Dermis blood vessel endothelial cell (primary cell): ENCODE results near the gene REPS2. TPM values are rescaled to one million over a fixed set of nuclear protein-coding genes. Genes with fewer than 3 reads are reported as not detected.

Experiments
- DNase-seq: peaks from one replicate; pipeline ENCODE4 v3.0.0; 2010
- total RNA-seq: library from RNA; depleted of rRNA; stranded (reverse); fragments of >200 nt; gene quantifications from 2 replicates; pipeline ENCODE4 v1.2.3, GENCODE V29; 2014

The REPS2 gene
- total RNA-seq, 1 donor from 2014 or later = 6.5 TPM

DNA sequence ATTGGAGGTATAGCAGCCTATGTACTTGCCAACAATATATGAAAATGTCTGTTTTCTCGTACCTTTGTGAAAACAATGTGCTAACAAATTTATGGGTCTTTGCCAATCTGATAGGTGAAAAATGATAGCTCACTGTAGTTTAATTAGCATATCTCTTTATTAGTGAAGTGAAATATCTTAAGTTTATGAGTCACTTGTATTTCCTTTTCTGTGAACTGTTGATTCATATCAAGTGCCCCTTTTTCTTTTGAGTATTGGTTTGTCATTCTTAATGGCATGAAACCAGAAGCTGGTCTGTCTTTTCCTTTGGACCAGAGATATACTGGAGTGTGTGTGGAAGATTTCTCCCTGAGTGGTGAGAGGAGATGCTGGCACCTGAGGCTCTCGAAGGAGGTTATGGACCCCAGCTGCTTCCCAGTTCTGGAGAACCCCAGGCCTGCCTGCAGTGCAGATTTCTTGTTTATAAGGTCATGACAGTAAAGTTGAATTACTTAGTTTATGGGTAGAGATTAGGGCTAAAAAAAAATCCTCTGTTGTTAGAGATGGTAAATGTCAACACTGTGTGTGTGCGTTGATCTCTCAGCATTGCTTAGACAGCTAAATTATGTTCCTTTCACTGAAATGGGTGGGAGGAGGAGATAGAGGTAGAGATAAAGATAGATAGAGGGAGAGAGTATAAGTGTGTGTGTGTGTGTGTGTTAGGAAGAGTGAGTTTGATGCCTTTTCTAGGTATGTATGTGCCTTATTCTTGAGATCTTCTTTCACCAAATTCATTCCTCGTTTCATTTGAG, 89.9 kb downstream of the REPS2 start:
- DNase-seq = peak; percentile 33

DNA sequence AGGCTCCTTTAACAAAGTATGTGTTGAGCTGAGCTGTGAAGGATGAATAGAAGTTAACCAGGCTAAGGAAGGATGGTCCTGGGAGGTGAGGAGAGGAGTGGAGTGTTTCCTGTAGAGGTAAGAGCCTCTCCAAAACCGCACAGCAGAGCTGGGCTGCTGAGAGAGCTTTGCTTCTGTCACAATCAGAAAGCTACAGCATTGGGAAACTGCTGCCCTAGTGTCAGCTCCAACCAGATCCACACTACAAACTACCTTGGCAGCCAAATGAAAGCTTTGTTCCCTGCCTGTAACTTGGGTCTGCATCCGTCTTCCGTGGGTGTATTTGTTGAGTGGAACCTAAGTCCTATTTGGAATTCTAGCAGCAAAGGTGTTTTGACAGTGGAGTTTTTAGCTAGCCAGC, 91.8 kb downstream of the REPS2 start:
- DNase-seq = no peak

DNA sequence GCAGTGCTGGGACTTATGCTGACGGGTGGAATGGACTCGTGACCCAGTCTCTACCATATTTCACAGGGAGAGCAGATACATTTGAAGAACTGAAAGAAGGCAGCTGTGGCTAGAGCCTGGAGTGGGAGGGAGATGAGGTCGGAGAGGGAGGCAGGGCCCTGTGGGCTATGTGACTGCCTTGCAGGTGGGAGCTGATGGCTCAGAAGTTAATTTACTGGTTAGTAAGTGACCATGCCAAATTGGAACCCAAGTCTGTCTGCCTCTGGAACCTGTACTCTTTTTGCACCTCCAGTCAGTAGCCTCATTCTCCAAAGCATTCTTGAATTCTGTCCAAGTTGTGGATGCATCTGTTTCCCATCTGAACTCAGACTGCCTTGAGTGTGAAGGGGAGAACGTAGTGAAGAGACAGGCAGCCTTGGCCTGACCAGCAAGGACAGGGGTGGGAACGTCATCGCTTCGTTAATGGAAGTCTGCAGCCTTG, 92.3 kb downstream of the REPS2 start:
- peak; percentile 76 for DNase-seq

DNA sequence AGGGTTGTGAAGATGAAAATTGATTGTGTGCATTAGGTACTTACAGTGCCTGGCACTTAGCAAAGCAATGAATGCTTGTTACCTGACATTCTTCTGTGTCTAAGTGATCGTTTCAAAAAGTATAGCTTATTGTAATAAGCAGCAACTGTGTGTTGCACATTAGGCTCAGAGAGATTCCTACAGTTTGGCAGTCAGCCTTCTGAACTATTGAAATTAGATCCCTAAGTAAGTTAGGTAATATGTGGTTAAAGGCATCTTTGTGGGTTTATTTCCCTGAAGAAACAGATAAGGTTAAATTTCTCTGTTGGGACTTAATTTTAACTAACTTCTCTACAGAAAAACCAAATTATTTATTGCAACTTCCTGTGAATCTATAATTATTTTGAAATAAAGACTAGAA, 93.4 kb downstream of the REPS2 start:
- DNase-seq = no peak

DNA sequence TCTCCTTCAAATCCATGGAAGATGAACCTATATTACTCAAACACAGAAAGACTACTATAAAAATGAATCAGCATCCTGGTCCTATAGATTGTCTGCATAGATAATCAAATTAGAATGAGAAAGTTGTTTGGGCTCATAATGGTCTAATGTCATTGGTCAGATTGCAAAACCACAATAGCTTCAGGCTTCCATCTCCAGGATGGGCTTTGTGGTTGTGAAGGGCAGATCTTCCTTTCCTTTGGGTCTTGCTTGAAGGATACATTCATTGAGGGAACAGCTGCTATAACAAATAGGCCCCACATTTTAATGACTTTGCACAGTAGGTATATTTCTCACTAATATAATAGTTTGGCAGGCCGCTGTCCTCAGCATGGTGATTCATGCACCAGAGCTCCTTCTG, 94.3 kb downstream of the REPS2 start:
- no peak for DNase-seq

DNA sequence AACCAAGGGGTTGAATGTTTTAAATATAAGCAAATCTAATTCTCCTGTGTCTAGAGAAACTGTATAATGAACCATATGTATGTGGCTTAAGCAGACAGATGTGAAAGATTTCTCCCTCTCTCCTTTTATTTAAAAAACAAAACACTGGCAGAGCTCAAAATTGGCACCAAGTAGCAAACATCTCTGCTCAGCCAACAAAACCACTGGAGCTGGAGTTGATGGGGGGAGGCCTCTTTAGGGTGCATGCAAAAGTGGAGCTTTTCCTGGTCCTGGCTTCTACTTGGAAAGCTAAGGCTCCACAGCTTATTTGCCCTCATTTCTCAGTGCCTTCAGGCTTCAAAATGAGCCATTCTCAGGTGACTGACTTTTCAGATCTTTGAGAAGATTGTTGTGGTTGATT, 95.6 kb downstream of the REPS2 start:
- DNase-seq = no peak

DNA sequence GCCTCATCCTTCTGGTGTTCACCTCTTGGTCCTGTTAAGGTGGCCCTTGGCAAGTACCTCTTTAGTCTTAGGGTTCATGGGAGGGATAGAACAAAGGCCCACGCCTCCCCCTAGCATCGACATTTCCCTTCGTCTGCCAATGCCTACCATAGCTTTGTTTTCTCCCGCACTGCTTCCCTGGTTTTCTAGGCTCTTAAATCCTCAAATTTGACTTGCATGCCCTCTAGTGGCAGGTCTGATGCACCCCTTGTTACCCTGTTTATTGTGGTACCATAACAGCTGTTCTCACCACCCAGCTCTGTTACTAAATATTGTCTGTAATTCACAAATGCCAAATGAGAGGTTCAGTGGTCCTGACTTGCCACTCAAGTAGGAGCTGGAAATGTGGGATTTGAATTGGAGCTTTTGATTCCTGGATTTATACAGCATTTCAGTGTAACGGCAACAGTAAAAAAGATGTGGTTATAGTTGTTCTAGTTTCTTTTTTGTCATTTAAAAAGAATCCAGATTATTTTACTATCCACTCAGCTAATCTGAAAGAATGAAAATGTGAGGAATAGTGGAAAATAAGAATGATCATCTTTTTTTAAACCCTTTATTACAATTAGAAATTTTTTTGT, 100.1 kb downstream of the REPS2 start:
- peak; percentile 84 for DNase-seq

DNA sequence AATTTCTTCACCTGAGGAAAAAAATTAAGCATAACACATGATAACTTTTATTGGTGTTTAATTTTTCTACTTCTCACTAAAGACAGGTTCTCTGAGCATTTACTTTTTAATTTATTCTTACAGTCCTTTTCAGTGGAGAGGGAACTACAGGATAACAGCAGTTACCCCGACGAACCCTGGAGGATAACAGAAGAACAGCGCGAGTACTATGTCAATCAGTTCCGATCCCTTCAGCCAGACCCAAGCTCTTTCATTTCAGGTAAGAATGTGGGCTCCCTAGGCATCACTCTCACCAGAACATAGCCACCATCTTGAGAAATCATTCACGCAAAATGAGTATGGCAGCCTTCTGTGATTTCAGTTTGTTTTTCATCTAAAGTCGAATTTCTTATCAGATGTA, 100.8 kb downstream of the REPS2 start:
- DNase-seq = no peak

DNA sequence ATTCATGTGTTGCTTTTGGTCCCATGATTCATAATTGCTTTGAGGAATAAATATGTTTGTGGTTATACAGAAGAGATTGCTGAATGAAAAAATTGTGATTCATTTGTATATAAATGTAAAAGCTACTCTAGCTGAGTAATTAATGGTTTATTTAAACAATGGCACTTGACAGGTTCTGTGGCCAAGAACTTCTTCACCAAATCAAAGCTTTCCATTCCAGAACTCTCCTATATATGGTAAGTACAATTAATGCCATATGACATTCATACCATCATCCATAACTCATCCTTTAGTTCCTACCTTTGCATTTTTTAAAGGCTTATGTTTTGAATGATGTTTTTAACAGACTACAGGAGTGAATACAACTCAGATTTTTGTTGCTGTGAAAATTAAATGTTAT, 105.8 kb downstream of the REPS2 start:
- DNase-seq = no peak

DNA sequence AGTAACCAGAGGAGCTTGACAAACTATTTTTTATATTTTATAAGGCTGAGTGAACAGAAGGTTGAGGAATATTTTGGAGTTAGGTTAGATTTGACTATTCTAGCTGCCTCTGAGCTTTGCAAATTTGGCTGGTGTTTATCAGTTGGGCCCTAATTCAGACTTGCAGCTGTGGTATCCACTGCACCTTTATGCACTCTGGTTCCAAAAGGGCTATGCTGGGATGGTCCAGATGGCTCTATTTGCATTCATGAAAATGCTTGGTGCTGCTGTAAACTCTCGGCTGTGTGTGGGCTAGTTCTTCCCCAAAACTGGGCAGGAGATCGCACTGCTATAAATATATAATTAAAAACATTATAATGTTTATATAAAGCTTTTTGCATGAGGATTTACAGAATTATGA, 106.3 kb downstream of the REPS2 start:
- DNase-seq = no peak

DNA sequence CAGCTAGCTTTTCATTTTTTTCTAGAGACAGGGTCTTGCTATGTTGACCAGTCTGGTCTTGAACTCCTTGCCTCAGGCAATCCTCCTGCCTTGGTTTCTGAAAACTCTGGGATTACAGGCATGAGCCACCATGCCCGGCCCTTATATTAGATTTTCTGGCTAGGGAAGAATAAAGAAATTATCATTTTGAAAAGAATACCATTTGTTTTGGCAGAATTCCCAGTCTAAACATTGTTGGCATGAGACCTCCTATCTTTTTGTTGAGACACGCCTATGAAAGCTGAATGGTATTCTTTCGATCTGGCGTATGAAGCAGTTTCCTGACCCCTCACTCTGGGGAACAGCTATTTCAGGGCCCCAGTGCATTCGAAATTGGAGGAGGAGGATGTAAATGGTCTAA, 107.0 kb downstream of the REPS2 start:
- peak; percentile 30 for DNase-seq

DNA sequence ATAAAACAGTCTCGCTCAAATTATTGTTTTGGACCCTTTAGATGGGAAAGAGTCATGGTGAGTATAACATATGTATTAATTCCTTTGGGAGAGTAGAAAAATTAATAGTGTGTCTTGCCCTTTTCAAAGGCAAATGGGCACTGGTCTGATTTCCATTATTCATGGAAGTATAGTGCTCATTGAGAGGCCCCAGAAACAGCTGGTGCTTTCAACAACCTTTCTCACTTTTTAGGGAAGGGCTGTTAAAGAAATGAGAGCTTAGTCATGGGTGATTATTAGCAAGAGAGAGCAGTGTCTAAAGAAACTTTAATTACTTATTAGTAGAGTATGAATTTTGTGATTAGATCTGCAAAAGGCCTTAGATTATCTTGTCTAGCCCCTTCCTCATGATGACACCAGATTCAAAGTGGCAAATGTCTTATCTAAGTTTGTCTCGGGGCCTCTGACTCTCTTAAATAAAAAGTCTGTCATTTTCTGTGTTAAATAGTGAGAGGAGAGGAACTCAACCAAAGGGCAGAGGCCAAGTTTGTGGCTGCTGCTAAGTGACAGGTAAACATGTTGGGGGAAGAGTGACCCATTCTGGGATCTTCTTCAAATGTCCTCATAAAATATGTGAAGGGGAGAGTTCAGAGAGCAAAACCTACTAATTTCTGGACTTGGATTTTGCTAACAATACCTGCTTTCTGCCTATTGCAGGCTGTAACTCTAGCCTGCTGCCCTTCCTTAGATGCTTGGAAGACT, 110.6 kb downstream of the REPS2 start:
- DNase-seq = no peak

DNA sequence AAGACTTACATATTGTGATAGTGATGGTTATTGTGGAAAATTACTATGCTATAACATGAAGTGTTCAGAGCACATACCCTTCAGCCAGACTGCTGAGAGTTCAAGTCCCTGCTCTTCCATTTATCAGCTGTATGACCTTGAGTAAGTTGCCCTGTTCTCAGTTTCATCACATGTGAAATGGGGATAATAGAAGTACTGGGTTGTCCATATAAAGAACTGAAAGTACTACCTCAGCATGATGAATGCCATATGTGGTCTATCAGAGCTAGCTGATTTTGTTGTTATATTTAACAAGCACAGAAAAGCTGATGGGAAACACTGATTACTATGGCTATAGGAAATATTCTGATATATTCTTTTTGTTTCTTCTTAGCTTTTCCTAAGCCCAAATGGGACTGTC, 115.6 kb downstream of the REPS2 start:
- no peak for DNase-seq

DNA sequence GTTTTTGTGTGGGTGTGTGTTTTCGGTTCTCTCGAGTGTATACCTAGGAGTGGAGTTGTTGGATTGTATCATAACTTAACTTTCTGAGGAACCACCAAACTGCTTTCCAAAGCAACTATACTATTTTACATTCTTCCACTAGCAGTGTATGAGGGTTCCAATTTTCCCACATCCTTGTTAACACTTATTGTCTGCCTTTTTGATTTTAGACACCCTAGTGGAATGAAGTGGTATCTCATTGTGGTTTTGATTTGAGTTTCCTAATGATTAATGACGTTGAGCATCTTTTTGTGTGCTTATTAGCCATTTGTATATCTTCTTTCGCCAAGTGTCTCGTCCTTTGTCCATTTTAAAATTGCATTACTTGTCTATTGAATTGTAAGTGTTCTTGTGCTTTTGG, 118.6 kb downstream of the REPS2 start:
- DNase-seq = no peak

DNA sequence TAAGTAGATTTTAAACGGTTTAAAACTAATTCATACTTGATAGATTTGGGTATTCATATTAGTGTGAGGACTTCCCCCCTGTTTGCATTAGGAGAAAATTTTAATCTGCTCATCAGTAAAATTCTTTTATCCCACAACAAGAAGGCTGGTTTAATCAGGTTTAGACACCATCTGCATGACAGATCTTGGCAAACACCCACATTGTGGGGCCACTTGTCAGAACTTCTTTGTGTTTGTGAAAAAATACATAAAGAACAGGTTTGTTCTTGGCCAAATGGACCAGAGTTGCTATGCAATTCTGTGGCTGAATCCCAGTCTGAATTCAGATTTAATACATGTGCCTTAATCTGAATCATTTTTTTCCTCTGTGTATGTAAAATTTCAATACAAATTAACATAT, 121.1 kb downstream of the REPS2 start:
- no peak for DNase-seq

DNA sequence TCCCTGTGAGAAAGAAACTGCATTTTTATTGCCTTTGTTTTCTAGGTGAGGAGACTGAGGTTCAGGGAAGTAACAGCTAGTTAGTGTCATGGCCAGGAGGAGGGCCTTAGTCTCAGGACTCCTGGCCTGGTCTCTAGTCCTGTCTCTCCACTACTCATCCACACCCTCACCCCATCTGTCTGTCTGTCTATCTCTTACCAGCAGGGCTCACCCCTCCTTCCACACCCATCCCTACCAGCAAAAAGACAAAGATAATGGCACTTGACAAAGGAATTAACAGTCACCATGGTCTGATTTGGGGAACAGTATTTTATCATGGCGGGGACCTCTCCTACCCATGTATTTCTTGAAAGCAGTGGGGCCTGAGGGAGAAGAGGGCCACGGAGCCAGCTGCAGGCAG, 125.8 kb downstream of the REPS2 start:
- no peak for DNase-seq

DNA sequence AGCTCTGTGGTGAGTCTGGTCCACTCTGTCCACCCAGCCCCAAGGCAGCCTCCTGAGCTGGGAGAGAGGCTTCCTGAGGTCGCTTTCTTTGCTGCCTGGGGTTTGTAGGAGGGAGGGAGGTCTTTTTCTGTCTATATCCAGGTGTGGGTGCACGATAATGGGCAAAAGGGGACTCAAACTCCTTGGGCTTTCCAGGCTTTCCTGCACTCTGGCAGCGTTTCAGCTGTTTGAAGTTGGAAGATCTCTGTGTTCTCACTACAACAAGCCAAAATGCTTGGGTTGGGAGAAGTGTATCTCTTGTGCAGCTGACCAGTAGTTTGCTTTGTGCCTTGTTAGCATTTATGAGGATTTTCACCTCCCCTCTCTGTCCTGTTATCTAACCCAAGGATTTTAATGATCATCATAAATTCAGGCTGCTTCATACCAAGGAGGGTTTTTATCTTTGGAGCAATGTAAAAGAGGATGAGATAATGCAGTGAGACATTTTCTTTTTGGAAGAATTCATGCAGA, 126.3 kb downstream of the REPS2 start:
- no peak for DNase-seq

DNA sequence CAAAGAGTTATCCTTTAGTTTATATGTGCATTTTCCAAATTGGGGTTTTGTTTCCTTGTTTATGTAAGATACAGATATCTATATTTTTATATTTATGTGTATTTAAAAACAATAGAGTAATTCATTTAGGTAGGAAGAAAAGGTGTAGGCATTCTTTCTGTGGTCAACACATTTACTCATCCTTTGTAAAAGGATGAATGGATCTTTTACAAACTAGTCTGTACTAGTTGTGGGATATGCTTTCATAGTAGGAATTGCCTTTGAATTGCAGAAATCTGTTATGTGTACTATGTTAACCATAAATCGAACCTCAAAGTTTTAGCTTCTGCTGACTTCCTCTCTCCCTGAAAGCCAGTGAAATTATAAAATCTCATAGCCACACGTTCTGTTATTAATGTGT, 128.5 kb downstream of the REPS2 start:
- no peak for DNase-seq

DNA sequence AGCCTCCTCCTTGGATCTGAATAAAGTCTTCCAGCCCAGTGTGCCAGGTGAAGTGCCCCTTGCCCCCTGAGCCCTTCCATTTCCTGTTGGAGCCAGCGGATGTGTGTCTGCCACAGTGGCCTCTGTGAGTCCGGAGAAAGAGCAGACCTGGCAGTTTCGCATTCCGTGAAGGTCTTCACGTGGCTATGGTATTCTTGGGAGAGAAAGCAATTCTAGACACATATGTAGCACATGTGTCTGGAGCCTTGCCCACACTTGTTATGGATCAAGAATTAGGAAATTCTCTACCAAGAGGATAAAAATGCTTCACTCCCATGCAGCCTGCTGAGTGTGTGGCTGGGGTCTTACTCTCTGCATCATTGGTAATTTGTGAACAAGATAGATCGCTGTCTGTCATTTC, 130.9 kb downstream of the REPS2 start:
- no peak for DNase-seq

DNA sequence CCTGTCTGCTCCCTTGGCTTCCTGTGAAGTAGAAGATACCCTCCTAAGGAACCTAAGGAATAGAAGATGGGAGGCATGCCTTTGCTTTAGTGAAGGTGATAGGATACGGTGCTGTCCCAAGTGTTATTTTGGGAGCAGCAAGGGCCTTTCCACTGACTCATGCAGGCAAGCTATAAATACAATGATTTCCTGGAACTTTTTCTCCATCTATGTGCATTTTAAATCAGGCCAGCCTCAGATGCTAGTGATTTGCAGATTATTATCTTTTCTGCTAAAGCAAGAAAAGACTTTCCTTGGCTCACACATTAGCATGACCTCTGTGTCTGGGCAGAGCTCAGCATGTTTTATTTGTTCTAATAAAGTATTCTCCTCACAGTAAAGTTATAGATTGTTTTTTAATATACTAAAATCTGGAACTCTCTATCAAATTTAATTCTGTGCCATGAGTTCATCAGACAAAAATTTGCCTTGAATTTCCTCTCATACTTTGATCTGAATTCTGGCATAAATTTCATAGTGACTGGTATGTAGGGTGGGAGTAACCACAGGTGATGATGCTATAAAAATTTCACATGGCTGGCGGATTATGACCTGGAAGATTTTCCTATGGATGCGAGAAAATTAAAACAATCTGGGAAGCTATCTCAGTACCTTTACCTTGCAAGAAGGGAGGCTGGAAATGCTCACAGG, 131.7 kb downstream of the REPS2 start:
- DNase-seq = peak; percentile 35

DNA sequence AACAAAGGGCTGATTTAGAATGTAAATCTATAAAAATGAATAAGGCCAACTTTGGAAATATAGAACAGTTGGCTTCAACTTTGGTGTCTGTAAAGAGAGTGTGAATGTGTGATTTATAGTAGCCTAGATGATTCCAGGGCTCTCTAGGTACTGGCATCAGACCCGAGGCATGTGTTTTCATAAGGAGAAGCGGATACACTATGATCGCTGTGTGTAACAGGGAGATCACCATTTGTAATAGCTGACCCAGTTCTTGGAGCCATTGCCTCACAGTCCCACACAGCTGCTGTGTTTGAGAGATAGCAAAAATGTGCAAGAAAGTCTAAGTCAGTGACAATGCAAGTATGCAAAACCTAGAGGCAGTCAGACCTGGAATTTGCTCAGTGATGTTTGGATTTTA, 135.1 kb downstream of the REPS2 start:
- DNase-seq = no peak

DNA sequence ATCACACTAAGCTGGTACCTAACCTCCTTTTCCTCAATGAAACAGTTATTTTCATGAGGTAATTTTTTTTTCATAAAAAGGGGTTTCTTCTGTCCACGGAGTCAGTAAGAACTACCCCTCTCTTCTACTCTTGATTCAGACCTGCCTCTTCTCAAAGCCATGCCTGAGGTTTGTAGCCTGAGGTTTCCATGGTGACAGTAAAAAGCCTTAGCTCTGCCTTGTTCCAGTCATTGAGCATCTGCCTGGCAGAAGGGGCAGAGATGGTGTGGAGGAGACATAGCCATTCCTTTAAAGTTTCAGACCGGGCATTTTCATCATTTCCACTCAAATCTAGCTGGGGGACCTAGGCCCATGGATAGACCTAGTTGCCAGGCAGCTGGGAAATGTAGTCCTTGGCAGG, 135.5 kb downstream of the REPS2 start:
- DNase-seq = no peak

DNA sequence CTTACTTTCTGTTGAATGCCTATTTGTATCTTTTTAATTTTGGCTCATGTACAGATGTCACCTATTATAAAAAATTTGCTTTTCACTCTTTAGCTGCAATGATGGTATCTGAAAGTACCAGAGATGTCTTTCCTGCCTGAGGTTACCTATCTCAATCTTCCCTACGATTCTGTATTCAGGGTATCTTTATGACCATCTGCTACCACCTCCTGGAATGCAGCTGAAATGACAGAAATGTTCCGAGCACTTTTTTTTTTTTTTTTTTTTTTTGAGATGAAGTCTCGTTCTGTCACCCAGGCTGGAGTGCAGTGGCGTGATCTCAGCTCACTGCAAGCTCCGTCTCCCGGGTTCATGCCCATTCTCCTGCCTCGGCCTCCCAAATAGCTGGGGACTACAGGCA, 136.4 kb downstream of the REPS2 start:
- DNase-seq = peak; percentile 36
